ENCODE results near the gene CANT1.
"Not testable (repeated sequence)": the region's sequence is repeated elsewhere in the genome, so short reads cannot be mapped to it uniquely, and the experiment has no call there.

Gene CANT1

GRCh38 chr17:78963378-78963777, 46.2 kb downstream of the CANT1 start:
- Histone ChIP-seq H3K4me1 (ENCODE audit: insufficient read depth, low read length) (no peaks in the 10 kb centered on the region), H3K9me3 (ENCODE audit: low read length) (no peaks in the 10 kb centered on the region), H3K27me3 (ENCODE audit: control insufficient read depth in 1 of 2, insufficient read depth in 2 of 2, low read length in 2 of 2) (no peaks in the 10 kb centered on the region), H3K27ac (ENCODE audit: low read depth, low read length) (no peak overlapping the region), H3K9ac (ENCODE audit: low read length) (no peak overlapping the region), H3K36me3 (ENCODE audit: insufficient read depth, low read length) (no peaks in the 10 kb centered on the region), H3K4me3 (ENCODE audit: low read depth in 1 of 2, low read length in 2 of 2) (no peak overlapping the region)

GRCh38 chr17:78962984-78963348, 46.6 kb downstream of the CANT1 start:
- not testable (repeated sequence) for H3K9ac ChIP-seq (ENCODE audit: low read length); H3K27me3 ChIP-seq (ENCODE audit: control insufficient read depth in 1 of 2, insufficient read depth in 2 of 2, low read length in 2 of 2); H3K4me1 ChIP-seq (ENCODE audit: insufficient read depth, low read length); H3K27ac ChIP-seq (ENCODE audit: low read depth, low read length); H3K9me3 ChIP-seq (ENCODE audit: low read length); H3K36me3 ChIP-seq (ENCODE audit: insufficient read depth, low read length); H3K4me3 ChIP-seq (ENCODE audit: low read depth in 1 of 2, low read length in 2 of 2)

- no peaks in the 10 kb centered on the region for H3K9me3 ChIP-seq (ENCODE audit: low read length)
- H3K9ac ChIP-seq (ENCODE audit: low read length): no peak overlapping the region
- no peaks in the 10 kb centered on the region for H3K27me3 ChIP-seq (ENCODE audit: control insufficient read depth in 1 of 2, insufficient read depth in 2 of 2, low read length in 2 of 2)
- no peak overlapping the region for H3K27ac ChIP-seq (ENCODE audit: low read depth, low read length)
- H3K4me1 ChIP-seq (ENCODE audit: insufficient read depth, low read length): no peaks in the 10 kb centered on the region
- no peak overlapping the region for H3K4me3 ChIP-seq (ENCODE audit: low read depth in 1 of 2, low read length in 2 of 2)
- H3K36me3 ChIP-seq (ENCODE audit: insufficient read depth, low read length): no peaks in the 10 kb centered on the region
Observed at GRCh38 chr17:78962345-78962983, 47.1 kb downstream of the CANT1 start.

- H3K4me1 ChIP-seq (ENCODE audit: insufficient read depth, low read length): no peaks in the 10 kb centered on the region
- H3K9ac ChIP-seq (ENCODE audit: low read length): no peak overlapping the region
Observed at GRCh38 chr17:78961571-78961970, 48.0 kb downstream of the CANT1 start.

GRCh38 chr17:78960928-78961327, 48.6 kb downstream of the CANT1 start:
- H3K27ac ChIP-seq (ENCODE audit: low read depth, low read length): no peak overlapping the region
- H3K9ac ChIP-seq (ENCODE audit: low read length): no peak overlapping the region

More at GRCh38 chr17:78961571-78961970, 48.0 kb downstream of the CANT1 start:
- Histone ChIP-seq H3K27ac (ENCODE audit: low read depth, low read length) (no peak overlapping the region), H3K36me3 (ENCODE audit: insufficient read depth, low read length) (no peaks in the 10 kb centered on the region), H3K27me3 (ENCODE audit: control insufficient read depth in 1 of 2, insufficient read depth in 2 of 2, low read length in 2 of 2) (no peaks in the 10 kb centered on the region), H3K4me3 (ENCODE audit: low read depth in 1 of 2, low read length in 2 of 2) (no peak overlapping the region), H3K9me3 (ENCODE audit: low read length) (no peaks in the 10 kb centered on the region)

GRCh38 chr17:78959803-78960202, 49.8 kb downstream of the CANT1 start:
- Histone ChIP-seq H3K27ac (ENCODE audit: low read depth, low read length) (no peak overlapping the region), H3K4me1 (ENCODE audit: insufficient read depth, low read length) (no peaks in the 10 kb centered on the region), H3K36me3 (ENCODE audit: insufficient read depth, low read length) (no peaks in the 10 kb centered on the region), H3K9ac (ENCODE audit: low read length) (no peak overlapping the region), H3K9me3 (ENCODE audit: low read length) (no peaks in the 10 kb centered on the region), H3K27me3 (ENCODE audit: control insufficient read depth in 1 of 2, insufficient read depth in 2 of 2, low read length in 2 of 2) (no peaks in the 10 kb centered on the region), H3K4me3 (ENCODE audit: low read depth in 1 of 2, low read length in 2 of 2) (no peak overlapping the region)

More at GRCh38 chr17:78960928-78961327, 48.6 kb downstream of the CANT1 start:
- Histone ChIP-seq H3K36me3 (ENCODE audit: insufficient read depth, low read length) (no peaks in the 10 kb centered on the region), H3K9me3 (ENCODE audit: low read length) (no peaks in the 10 kb centered on the region), H3K4me3 (ENCODE audit: low read depth in 1 of 2, low read length in 2 of 2) (no peak overlapping the region), H3K4me1 (ENCODE audit: insufficient read depth, low read length) (no peaks in the 10 kb centered on the region), H3K27me3 (ENCODE audit: control insufficient read depth in 1 of 2, insufficient read depth in 2 of 2, low read length in 2 of 2) (no peaks in the 10 kb centered on the region)

GRCh38 chr17:78958641-78959127, 50.9 kb downstream of the CANT1 start:
- H3K4me1 ChIP-seq (ENCODE audit: insufficient read depth, low read length): peaks cover under 1% of the 10 kb centered on the region
- H3K9me3 ChIP-seq (ENCODE audit: low read length): no peaks in the 10 kb centered on the region
- no peaks in the 10 kb centered on the region for H3K36me3 ChIP-seq (ENCODE audit: insufficient read depth, low read length)
- no peaks in the 10 kb centered on the region for H3K27me3 ChIP-seq (ENCODE audit: control insufficient read depth in 1 of 2, insufficient read depth in 2 of 2, low read length in 2 of 2)
- H3K9ac ChIP-seq (ENCODE audit: low read length): no peak overlapping the region
- no peak overlapping the region for H3K27ac ChIP-seq (ENCODE audit: low read depth, low read length)
- H3K4me3 ChIP-seq (ENCODE audit: low read depth in 1 of 2, low read length in 2 of 2): no peak overlapping the region

GRCh38 chr17:78957128-78957527, 52.4 kb downstream of the CANT1 start:
- no peaks in the 10 kb centered on the region for H3K27me3 ChIP-seq (ENCODE audit: control insufficient read depth in 1 of 2, insufficient read depth in 2 of 2, low read length in 2 of 2)
- no peaks in the 10 kb centered on the region for H3K36me3 ChIP-seq (ENCODE audit: insufficient read depth, low read length)
- no peak overlapping the region for H3K4me3 ChIP-seq (ENCODE audit: low read depth in 1 of 2, low read length in 2 of 2)
- H3K9ac ChIP-seq (ENCODE audit: low read length): no peak overlapping the region
- H3K4me1 ChIP-seq (ENCODE audit: insufficient read depth, low read length): peaks cover 14% of the 10 kb centered on the region
- H3K27ac ChIP-seq (ENCODE audit: low read depth, low read length): no peak overlapping the region
- H3K9me3 ChIP-seq (ENCODE audit: low read length): no peaks in the 10 kb centered on the region

- no peaks in the 10 kb centered on the region for H3K9me3 ChIP-seq (ENCODE audit: low read length)
- no peak overlapping the region for H3K4me3 ChIP-seq (ENCODE audit: low read depth in 1 of 2, low read length in 2 of 2)
- H3K9ac ChIP-seq (ENCODE audit: low read length): no peak overlapping the region
- no peaks in the 10 kb centered on the region for H3K36me3 ChIP-seq (ENCODE audit: insufficient read depth, low read length)
- peaks cover 14% of the 10 kb centered on the region for H3K4me1 ChIP-seq (ENCODE audit: insufficient read depth, low read length)
- H3K27me3 ChIP-seq (ENCODE audit: control insufficient read depth in 1 of 2, insufficient read depth in 2 of 2, low read length in 2 of 2): no peaks in the 10 kb centered on the region
- H3K27ac ChIP-seq (ENCODE audit: low read depth, low read length): no peak overlapping the region
Observed at GRCh38 chr17:78956254-78956653, 53.3 kb downstream of the CANT1 start.

- no peaks in the 10 kb centered on the region for H3K27me3 ChIP-seq (ENCODE audit: control insufficient read depth in 1 of 2, insufficient read depth in 2 of 2, low read length in 2 of 2)
- H3K4me1 ChIP-seq (ENCODE audit: insufficient read depth, low read length): peaks cover 14% of the 10 kb centered on the region
- no peaks in the 10 kb centered on the region for H3K36me3 ChIP-seq (ENCODE audit: insufficient read depth, low read length)
- no peak overlapping the region for H3K4me3 ChIP-seq (ENCODE audit: low read depth in 1 of 2, low read length in 2 of 2)
- H3K27ac ChIP-seq (ENCODE audit: low read depth, low read length): no peak overlapping the region
- H3K9me3 ChIP-seq (ENCODE audit: low read length): peaks cover 5% of the 10 kb centered on the region
- no peak overlapping the region for H3K9ac ChIP-seq (ENCODE audit: low read length)
Observed at GRCh38 chr17:78954684-78955083, 54.9 kb downstream of the CANT1 start.

- Histone ChIP-seq H3K27ac (ENCODE audit: low read depth, low read length) (no peak overlapping the region), H3K9ac (ENCODE audit: low read length) (no peak overlapping the region), H3K36me3 (ENCODE audit: insufficient read depth, low read length) (no peaks in the 10 kb centered on the region), H3K4me3 (ENCODE audit: low read depth in 1 of 2, low read length in 2 of 2) (no peak overlapping the region), H3K9me3 (ENCODE audit: low read length) (peaks cover 5% of the 10 kb centered on the region), H3K4me1 (ENCODE audit: insufficient read depth, low read length) (peaks cover 14% of the 10 kb centered on the region), H3K27me3 (ENCODE audit: control insufficient read depth in 1 of 2, insufficient read depth in 2 of 2, low read length in 2 of 2) (no peaks in the 10 kb centered on the region)
Observed at GRCh38 chr17:78953356-78954350, 55.9 kb downstream of the CANT1 start.

Measured in muscle layer of colon (tissue), 2 donors.